DOHH2 (cell line): ENCODE results near the gene SCNN1A.

Source experiments
- EZH2phosphoT487 ChIP-seq: fragments of 200-600 bp; sonication (generic); IDR thresholded peaks from 2 replicates; pipeline ENCODE4 v1.6.1; 2017; ENCODE audit warnings: borderline replicate concordance, mild to moderate bottlenecking, antibody characterized with exemption, low read length, moderate library complexity, mixed read lengths
- TF ChIP-seq, protein P1 (sequence below): fragments of 200-600 bp; sonication (generic); IDR thresholded peaks from one replicate; pipeline ENCODE4 v1.5.1; 2014; ENCODE audit warnings: antibody characterized with exemption, mild to moderate bottlenecking, low read depth, low read length; ENCODE audit not compliant: poor library complexity, severe bottlenecking

GRCh38 chr12:6358881-6359280, 16.5 kb downstream of the SCNN1A start:
- TF ChIP-seq, protein P1, sequence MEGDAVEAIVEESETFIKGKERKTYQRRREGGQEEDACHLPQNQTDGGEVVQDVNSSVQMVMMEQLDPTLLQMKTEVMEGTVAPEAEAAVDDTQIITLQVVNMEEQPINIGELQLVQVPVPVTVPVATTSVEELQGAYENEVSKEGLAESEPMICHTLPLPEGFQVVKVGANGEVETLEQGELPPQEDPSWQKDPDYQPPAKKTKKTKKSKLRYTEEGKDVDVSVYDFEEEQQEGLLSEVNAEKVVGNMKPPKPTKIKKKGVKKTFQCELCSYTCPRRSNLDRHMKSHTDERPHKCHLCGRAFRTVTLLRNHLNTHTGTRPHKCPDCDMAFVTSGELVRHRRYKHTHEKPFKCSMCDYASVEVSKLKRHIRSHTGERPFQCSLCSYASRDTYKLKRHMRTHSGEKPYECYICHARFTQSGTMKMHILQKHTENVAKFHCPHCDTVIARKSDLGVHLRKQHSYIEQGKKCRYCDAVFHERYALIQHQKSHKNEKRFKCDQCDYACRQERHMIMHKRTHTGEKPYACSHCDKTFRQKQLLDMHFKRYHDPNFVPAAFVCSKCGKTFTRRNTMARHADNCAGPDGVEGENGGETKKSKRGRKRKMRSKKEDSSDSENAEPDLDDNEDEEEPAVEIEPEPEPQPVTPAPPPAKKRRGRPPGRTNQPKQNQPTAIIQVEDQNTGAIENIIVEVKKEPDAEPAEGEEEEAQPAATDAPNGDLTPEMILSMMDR: no peak
- TF ChIP-seq EZH2phosphoT487: no peak
